Hematopoietic multipotent progenitor cell treated with erythropoietin and hydrocortisone succinate and interleukin-3 and kit ligand, for 17 days (in vitro differentiated cells): ENCODE data around the gene ARPC1B.
"Not testable (repeated sequence)": the region's sequence is repeated elsewhere in the genome, so short reads cannot be mapped to it uniquely, and the experiment has no call there.

Experiments used
- DNase-seq: peaks from one replicate; pipeline ENCODE4 v3.0.0-alpha.2; 2015; ENCODE audit warnings: low spot score

Gene ARPC1B

GRCh38 chr7:99409806-99410205, 35.3 kb downstream of the ARPC1B start:
- DNase-seq: peak; percentile 50

GRCh38 chr7:99410635-99411034, 36.1 kb downstream of the ARPC1B start:
- DNase-seq: no peak

- DNase-seq: peak; percentile 44
Measured at GRCh38 chr7:99415513-99416127, 41.1 kb downstream of the ARPC1B start.

GRCh38 chr7:99418260-99418659, 43.7 kb downstream of the ARPC1B start:
- no peak for DNase-seq

GRCh38 chr7:99419323-99420021, 44.9 kb downstream of the ARPC1B start:
- DNase-seq: no peak

- DNase-seq: no peak
Measured at GRCh38 chr7:99420213-99420612, 45.7 kb downstream of the ARPC1B start.

- no peak for DNase-seq
Measured at GRCh38 chr7:99420986-99421385, 46.5 kb downstream of the ARPC1B start.

- DNase-seq: peak; percentile 38
Measured at GRCh38 chr7:99422186-99422585, 47.7 kb downstream of the ARPC1B start.

GRCh38 chr7:99422625-99423024, 48.1 kb downstream of the ARPC1B start:
- DNase-seq: no peak

GRCh38 chr7:99424932-99425730, 50.6 kb downstream of the ARPC1B start:
- DNase-seq: no peak

- DNase-seq: no peak
Measured at GRCh38 chr7:99428972-99429566, 54.5 kb downstream of the ARPC1B start.

- DNase-seq: no peak
Measured at GRCh38 chr7:99429756-99430155, 55.2 kb downstream of the ARPC1B start.

GRCh38 chr7:99431756-99432540, 57.4 kb downstream of the ARPC1B start:
- not testable (repeated sequence) for DNase-seq

GRCh38 chr7:99433158-99433557, 58.6 kb downstream of the ARPC1B start:
- DNase-seq: no peak

- no peak for DNase-seq
Measured at GRCh38 chr7:99437946-99438572, 63.5 kb downstream of the ARPC1B start.

GRCh38 chr7:99438573-99439480, 64.3 kb downstream of the ARPC1B start, which contains the start of the genes CPSF4 and PTCD1:
CPSF4 (plus strand) TSS chr7:99438943; CDS start chr7:99439083, 140 bp downstream.
PTCD1 (minus strand) TSS chr7:99438798; CDS start chr7:99435242, 3,556 bp downstream.
- peak; percentile 86 for DNase-seq

- no peak for DNase-seq
Measured at GRCh38 chr7:99440195-99440594, 65.7 kb downstream of the ARPC1B start.
